Sigmoid colon (tissue), 4 donors: ENCODE measurements around the gene PXMP2.

Experiments used
- CTCF ChIP-seq, 4 experiments: fragments of 450-650 bp in 3 of 4; fragments of 200-600 bp in 1 of 4; IDR thresholded peaks; one replicate each; pipeline ENCODE4 v1.5.1; 2016 to 2019; ENCODE audit warnings: antibody characterized with exemption in 4 of 4, mild to moderate bottlenecking in 3 of 4, moderate library complexity in 2 of 4
- EP300 ChIP-seq, 4 donors: sonication (generic); formaldehyde crosslinking; IDR thresholded peaks; one replicate each; pipeline ENCODE4 v1.6.1; 2017; ENCODE audit warnings: antibody characterized with exemption in 4 of 4
- POLR2A ChIP-seq, 2 donors: fragments of 450-650 bp; IDR thresholded peaks; one replicate each; pipeline ENCODE4 v1.6.1; 2016; ENCODE audit warnings: antibody characterized with exemption in 2 of 2, mild to moderate bottlenecking in 2 of 2, moderate library complexity in 2 of 2
- POLR2AphosphoS5 ChIP-seq, 4 donors: sonication (generic); formaldehyde crosslinking; IDR thresholded peaks; one replicate each; pipeline ENCODE4 v1.6.1; 2017; ENCODE audit warnings: antibody characterized with exemption in 4 of 4

GRCh38 chr12:132664206-132665148, 22.9 kb upstream of the PXMP2 start:
- TF ChIP-seq CTCF (IDR thresholded peaks at IDR 0.05): no peak
- TF ChIP-seq EP300 (IDR thresholded peaks at IDR 0.05): no peak
- no peak for TF ChIP-seq POLR2A (IDR thresholded peaks at IDR 0.05)
- TF ChIP-seq POLR2AphosphoS5 (IDR thresholded peaks at IDR 0.05): no peak
